ENCODE data around the gene LARP1.

LARP1 gene

GRCh38 chr5:154850255-154851062 lies 95.3 kb downstream of the LARP1 start, which contains the start of gene FAXDC2 (continued):
- no peak for TF ChIP-seq TSHZ2 (CRISPR knock-in tag; IDR thresholded peaks at IDR 0.05)

GRCh38 chr5:154851351-154851750 lies 96.2 kb downstream of the LARP1 start:
- TF ChIP-seq POU6F1 (CRISPR knock-in tag; IDR thresholded peaks at IDR 0.05; ENCODE audit: borderline replicate concordance, low read depth) (no peak), PPARA (CRISPR knock-in tag; IDR thresholded peaks at IDR 0.05; ENCODE audit: borderline replicate concordance) (no peak), CREB5 (CRISPR knock-in tag; IDR thresholded peaks at IDR 0.05; ENCODE audit: low read depth) (no peak), ZNF70 (CRISPR knock-in tag; IDR thresholded peaks at IDR 0.05) (no peak), OSR1 (CRISPR knock-in tag; IDR thresholded peaks at IDR 0.05) (no peak), ZC3H10 (CRISPR knock-in tag; IDR thresholded peaks at IDR 0.05) (no peak), ARNTL (CRISPR knock-in tag; IDR thresholded peaks at IDR 0.05; ENCODE audit: borderline replicate concordance, low read depth) (no peak), SNAI2 (CRISPR knock-in tag; IDR thresholded peaks at IDR 0.05) (no peak), PATZ1 (CRISPR knock-in tag; IDR thresholded peaks at IDR 0.05; ENCODE audit: borderline replicate concordance) (no peak), ISL1 (CRISPR knock-in tag; IDR thresholded peaks at IDR 0.05) (no peak), TSHZ2 (CRISPR knock-in tag; IDR thresholded peaks at IDR 0.05) (no peak), CSDC2 (CRISPR knock-in tag; IDR thresholded peaks at IDR 0.05) (no peak), RARB (CRISPR knock-in tag; IDR thresholded peaks at IDR 0.05) (no peak), GLIS3 (CRISPR knock-in tag; IDR thresholded peaks at IDR 0.05) (no peak), ESRRG (CRISPR knock-in tag; IDR thresholded peaks at IDR 0.05) (no peak)
- ATAC-seq, result no peak

- peak; percentile 90 for ATAC-seq
- TF ChIP-seq CSRNP3 (CRISPR knock-in tag; IDR thresholded peaks at IDR 0.05) (no peak), ZNF70 (CRISPR knock-in tag; IDR thresholded peaks at IDR 0.05) (no peak), TCF4 (CRISPR knock-in tag; IDR thresholded peaks at IDR 0.05; ENCODE audit: borderline replicate concordance) (peak; percentile 33; the same call in 1 of the 2 replicates), POU6F1 (CRISPR knock-in tag; IDR thresholded peaks at IDR 0.05; ENCODE audit: borderline replicate concordance, low read depth) (peak; percentile 43; the same call in 1 of the 2 replicates), ZFP3 (CRISPR knock-in tag; IDR thresholded peaks at IDR 0.05) (0 out of 2 replicates have a peak, but pooled peaks have one; percentile 13), BACH2 (CRISPR knock-in tag; IDR thresholded peaks at IDR 0.05; ENCODE audit: borderline replicate concordance) (no peak), PATZ1 (CRISPR knock-in tag; IDR thresholded peaks at IDR 0.05; ENCODE audit: borderline replicate concordance) (peak; percentile 97)
These were observed 102.5 kb downstream of the LARP1 start for GRCh38 chr5:154857530-154858296.
